NCI-H226 (cell line): ENCODE measurements around the gene COBL.

Source experiments
- DNase-seq: peaks from one replicate; pipeline ENCODE4 v3.0.0-alpha.2; 2015

Gene COBL

GRCh38 chr7:51327287-51327717 lies 10.7 kb upstream of the COBL start:
- no peak for DNase-seq

DNA sequence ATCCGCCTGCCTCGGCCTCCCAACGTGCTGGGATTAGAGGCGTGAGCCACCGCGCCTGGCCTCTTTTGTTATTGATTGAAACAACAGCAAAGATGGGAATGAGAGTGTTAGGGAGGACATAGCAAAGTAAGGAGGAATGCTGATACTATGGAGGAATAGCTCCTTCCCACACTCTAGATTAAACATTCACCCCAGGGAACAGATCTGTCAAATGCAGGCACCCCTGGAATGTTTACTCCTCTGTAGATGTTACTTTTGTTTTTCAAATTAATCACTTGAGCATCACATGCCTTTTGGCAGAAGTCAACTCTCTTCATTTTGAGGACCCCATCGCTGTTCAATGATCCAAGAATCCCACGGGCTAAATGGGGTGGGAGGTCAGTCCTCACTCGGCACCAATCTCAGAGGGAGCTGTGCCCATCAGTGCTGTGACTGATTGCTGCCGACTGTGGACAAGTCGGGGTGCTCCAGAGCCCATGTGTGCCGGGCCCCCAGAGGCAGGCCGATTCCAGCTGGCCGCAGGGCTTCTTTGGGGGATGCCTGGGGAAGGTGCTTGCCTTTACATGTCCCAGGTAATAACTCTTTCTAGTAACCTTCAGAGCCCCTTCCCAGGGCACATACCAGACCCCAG lies 10.2 kb upstream of the COBL start:
- no peak for DNase-seq

DNA sequence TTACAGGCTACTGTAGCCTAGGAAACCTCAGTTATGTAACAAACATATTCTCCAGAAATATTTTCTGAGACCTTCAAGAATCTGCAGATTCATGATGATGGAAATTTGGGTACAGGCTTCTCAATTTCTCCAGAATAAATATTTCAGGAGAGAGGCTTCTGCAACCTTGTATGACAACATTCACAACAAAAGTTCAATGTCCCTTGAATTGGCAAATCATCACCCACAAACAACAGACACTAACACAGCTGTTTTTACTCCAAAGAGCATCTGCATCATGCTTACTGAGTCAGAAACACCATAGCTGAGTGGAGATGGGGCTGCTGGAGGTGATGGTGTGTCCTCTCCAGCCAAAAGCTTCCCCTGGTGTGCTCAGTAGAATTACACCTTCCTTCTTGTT lies 9.3 kb upstream of the COBL start:
- no peak for DNase-seq

DNA sequence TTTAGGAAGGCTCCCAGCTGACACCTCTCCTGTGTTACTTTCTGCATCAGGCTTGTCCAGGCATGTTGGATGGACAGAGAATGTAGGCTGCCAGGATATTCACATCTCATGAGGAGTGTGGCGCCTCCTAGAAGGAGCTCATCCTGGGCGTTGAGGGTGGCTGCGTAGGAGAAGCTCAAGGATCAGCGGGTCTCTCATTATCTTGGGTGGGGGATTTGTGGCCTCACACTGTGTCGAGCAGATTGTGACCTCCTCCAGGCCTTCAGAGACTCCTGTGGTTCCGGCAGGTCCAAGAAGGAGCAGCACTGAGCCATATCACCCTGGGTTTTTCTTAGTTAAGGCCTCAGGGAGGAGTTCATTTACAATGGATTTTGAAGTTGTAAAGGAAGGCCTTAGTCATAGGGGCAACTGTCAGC lies 8.7 kb upstream of the COBL start:
- no peak for DNase-seq

- DNase-seq, result peak; percentile 84
Measured at GRCh38 chr7:51324206-51324898, 7.7 kb upstream of the COBL start.

DNA sequence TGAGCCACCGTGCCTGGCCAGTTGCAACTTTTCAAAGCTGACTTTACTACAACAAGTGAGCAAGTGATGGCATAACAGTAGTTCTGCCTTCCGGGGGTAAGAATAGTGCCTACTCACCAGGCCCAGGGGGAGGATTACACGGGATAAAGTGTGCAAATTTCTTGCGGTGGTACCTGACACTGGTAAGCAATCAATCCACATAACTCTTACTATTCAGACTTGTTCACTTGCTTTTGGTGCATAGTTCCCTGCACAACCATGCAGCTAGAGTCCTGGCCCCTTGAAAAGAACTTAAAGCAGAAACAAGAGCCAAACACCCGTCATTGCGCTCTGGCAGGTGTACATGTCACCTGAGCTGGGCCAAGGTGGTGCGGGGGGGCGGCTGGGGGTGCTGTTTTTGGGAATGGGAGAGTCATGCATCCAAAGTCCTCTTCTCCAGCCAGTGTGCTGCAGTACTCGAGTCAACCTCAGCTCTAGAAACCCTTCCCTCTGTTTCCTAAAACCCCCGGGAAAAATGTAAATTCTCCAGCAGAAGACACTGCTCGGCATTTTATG lies 5.4 kb upstream of the COBL start:
- no peak for DNase-seq

DNA sequence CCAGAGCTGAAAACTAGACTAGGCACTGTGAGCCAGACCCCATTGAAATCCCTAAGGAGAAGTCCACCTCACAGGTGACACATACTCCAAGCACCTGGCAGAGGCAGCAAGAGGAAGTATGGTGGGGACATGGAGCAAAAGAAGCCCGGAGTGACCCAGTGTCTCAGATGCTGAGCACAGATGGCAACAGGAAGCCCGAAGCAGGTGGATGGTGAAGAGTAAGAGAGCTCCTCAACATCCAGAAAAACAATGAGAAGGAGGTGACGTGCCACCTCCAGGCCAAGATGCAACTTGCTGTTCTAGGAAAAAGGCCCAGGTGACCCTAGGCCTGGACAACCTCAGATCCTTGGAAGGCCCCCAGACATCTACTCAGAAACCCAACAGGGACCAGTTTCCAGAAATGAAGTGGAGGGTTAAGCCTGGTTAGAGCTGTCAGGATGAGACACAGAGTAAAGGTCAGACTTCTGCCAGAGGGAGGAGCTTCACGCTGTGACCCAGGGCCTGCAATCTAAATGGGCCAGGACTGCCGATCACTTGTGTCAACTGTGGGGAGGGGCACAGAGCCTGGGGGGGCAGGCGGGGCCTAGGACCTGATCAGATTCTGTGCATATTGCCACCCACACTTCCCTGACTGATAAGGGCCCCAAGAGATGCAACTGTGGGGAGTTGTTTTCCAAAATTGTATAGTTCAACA lies 2.4 kb upstream of the COBL start:
- DNase-seq, result no peak

- DNase-seq, result no peak
Measured at GRCh38 chr7:51318001-51318400, 1.4 kb upstream of the COBL start.

DNA sequence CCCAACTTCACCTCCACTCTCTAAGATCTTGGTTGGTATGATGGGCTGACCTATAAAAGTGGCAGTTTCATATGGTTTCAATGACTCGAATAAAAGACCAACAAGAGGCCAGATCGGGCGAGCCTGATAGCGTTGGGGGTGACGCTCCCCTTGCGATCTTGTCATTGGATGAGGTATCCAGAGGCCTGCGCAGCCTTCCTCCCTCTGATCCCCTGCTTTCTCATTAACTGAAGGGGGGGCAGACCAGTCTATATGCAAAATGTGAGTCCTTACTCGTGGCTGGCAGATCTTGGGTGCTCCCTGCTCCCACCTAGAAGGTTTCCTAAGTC lies 937 bp upstream of the COBL start:
- no peak for DNase-seq

DNA sequence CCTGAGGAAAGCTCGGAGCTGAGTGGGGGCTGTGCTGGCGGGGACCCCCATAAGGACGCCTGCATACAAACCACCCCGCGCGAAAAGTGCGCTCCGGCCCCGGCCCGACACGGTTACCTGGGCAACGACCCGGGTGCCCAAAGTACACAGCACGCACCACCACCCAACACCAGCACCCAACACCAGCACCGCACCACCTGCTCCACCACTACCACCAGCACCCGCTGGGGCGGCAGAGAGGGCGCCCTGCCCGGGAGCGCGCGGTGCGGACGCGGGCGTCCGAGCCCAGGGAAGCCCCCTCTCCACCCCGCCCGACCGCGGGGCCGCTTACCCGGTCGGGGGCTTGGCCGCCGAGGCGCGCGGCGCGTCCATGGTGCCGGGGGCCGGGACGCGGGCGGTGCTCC lies 345 bp downstream of the COBL start:
- DNase-seq, result peak; percentile 29

- DNase-seq, result peak; percentile 61
Measured at GRCh38 chr7:51315393-51316261, 982 bp downstream of the COBL start.

- no peak for DNase-seq
Measured at GRCh38 chr7:51314726-51315125, 1.9 kb downstream of the COBL start.

DNA sequence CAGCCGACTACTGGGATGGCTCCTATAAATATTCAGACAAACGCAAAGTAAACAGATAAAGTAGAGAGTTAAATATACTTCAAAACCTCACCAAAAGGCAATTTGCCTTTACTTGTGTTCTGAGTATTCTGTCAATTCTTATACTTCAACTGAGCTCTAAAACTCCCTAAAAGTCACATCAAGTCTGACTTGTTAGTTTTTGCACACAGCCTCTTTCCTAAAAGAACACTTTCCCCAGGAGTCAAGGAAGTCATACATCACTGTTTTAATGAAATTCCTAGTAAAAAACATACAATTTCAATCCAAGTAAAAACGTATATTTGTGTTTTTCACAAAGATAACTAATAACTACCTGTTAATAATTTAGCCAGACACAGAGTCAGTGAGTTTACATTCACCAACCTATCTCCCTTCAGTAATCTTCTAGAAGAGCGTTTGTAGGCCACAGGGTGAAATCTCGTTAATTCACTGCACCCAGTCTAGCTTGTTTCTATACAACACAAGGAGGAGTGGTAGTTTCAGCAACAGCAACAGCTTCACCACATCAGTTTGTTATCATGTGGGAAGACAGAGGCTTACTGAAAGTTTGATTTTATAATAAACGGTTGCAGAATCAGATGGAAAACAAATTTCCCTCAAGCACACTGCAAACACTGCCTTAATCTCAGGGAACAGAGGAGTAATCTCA lies 2.7 kb downstream of the COBL start:
- no peak for DNase-seq

DNA sequence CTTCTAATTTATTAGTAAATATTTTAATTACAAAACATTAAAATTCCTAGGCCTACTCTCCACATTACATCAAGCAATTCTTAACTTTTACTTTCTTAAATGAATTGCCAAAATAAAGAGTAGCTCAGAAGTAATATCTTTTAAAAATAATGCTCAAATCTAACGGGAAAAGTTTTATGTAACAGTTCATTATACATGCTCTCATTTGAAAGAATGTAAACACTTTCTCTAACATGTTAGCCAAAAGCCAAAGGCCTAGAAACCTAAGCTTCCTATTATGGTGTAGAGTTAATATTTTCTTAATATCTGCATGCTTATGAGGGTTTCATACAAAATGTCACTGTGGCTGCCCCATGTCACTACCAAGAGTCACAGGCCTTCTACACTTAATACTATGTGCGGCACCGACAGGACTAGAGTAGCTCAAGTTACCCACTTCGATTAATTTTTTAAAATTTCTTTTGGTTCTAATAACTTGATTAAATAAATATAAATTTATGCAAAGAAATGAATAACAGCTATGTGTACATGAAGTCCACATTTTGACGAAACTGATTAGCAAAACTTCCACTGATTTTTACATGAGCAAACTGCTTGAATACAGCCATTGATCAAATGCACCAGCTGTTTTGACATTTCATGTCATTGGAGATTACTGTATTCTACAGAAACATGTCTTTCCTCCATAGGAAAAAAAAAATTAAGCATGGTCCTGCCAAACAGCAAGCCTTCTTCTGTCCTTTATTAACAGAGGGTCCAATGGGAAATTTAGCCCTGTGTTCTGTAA lies 3.5 kb downstream of the COBL start:
- no peak for DNase-seq

- no peak for DNase-seq
Measured at GRCh38 chr7:51311166-51311565, 5.4 kb downstream of the COBL start.

GRCh38 chr7:51310131-51310583 lies 6.5 kb downstream of the COBL start:
- no peak for DNase-seq

GRCh38 chr7:51309361-51310130 lies 7.1 kb downstream of the COBL start:
- DNase-seq, result no peak

DNA sequence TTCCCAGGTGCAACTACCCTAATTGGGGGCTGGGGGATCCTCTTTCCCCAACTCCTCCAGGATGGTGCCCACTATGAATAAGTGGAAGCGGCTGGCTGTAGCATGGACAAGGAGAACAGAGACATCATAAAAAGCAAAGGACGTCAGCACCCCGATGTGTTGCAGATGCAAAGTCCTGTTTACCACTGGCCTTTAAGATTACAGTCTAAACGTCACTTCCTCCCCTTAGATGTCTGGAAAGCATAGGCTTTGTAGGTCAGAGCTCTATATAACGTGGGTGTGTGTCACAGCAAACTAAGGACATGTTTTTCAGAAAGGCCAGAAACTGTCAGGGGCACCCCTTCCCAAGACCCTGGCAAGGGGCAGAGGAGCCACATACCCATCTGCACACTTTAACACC lies 7.9 kb downstream of the COBL start:
- DNase-seq, result no peak

- no peak for DNase-seq
Measured at GRCh38 chr7:51308265-51308664, 8.3 kb downstream of the COBL start.

DNA sequence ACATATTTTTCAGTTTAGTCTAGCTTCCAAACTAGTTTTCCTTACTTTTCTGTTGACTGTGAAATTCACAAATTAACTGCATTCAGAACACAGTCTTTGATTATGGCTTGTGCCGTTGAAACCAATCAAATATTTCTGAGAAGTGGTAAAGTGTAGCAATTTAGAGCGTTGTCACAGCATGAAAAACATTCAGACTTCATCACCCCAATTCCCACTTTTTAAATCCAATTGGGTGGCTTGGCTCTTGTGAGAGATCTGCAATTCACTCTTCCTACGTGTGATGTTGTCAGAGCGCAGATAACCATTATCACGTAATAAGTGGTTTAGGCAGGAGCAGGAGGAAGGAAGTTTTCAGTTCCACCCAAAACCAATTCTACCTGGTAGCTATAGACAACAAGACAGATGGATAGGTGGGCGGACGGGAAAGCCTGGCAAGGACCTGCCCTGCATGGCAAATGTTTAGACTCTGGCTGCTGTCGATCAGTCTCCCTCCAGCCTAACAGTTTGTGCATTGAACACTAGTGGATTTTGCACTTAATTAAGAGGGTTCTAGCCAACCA lies 8.9 kb downstream of the COBL start:
- DNase-seq, result no peak
